Upper lobe of right lung (tissue), 1 donor: ENCODE results near the gene TGM3. TPM values are rescaled to one million over a fixed set of nuclear protein-coding genes. Genes with fewer than 3 reads are reported as not detected.

Experiments
- ATAC-seq: fragments of 200-7000 bp; cut with Tn5 transposase; one replicate; pipeline ENCODE4 v1.9.1; 2020; ENCODE audit warnings: mild to moderate bottlenecking, moderate library complexity
- DNase-seq: peaks from one replicate; pipeline ENCODE4 v3.0.0-alpha.2; 2020
- H3K27ac ChIP-seq: fragments of 200-600 bp; one replicate; pipeline ENCODE4 v1.8.0; 2022
- H3K27me3 ChIP-seq: fragments of 200-600 bp; one replicate; pipeline ENCODE4 v1.8.0; 2022; ENCODE audit warnings: mild to moderate bottlenecking
- H3K36me3 ChIP-seq: fragments of 200-600 bp; one replicate; pipeline ENCODE4 v1.8.0; 2022
- H3K4me1 ChIP-seq: fragments of 200-600 bp; one replicate; pipeline ENCODE4 v1.8.0; 2022
- H3K4me3 ChIP-seq: fragments of 200-600 bp; one replicate; pipeline ENCODE4 v1.8.0; 2022; ENCODE audit warnings: mild to moderate bottlenecking
- H3K9me3 ChIP-seq: fragments of 200-600 bp; one replicate; pipeline ENCODE4 v1.8.0; 2022
- CTCF ChIP-seq: fragments of 200-600 bp; IDR thresholded peaks from one replicate; pipeline ENCODE4 v1.8.0; 2022; ENCODE audit warnings: antibody characterized with exemption
- intact Hi-C: fragments of 100-400 bp; cut with DNase I; formaldehyde crosslinking; loops from one replicate; pipeline ENCODE4 v1.11.0; 2022
- total RNA-seq: library from RNA; stranded (reverse); fragmentation: NEBNext Ultra II Directional; extraction: Animal tissue kit (Norgen Biotek cat#: 25700); gene quantifications from one replicate; pipeline ENCODE4 v1.2.1, GENCODE V29; 2021
- donor health status: DM: no; HTN: yes; CAD: no; lungs with severe emphysema.

TGM3 gene
- total RNA-seq, 1 donor from 2014 or later, result not detected

- H3K27me3 ChIP-seq, result no peaks in the 10 kb centered on the region
- no peak overlapping the region for H3K27ac ChIP-seq
- no peak overlapping the region for H3K4me3 ChIP-seq
- no peaks in the 10 kb centered on the region for H3K36me3 ChIP-seq
- ATAC-seq (no peak), DNase-seq (no peak)
- TF ChIP-seq CTCF, result no peak
- H3K4me1 ChIP-seq, result no peaks in the 10 kb centered on the region
- intact Hi-C loops, result no loop called here
- H3K9me3 ChIP-seq, result no peaks in the 10 kb centered on the region
Observed at GRCh38 chr20:2340136-2340535, 44.3 kb downstream of the TGM3 start.

- no peak overlapping the region for H3K4me3 ChIP-seq
- DNase-seq, result no peak
- H3K27ac ChIP-seq, result no peak overlapping the region
- H3K4me1 ChIP-seq, result no peaks in the 10 kb centered on the region
- H3K36me3 ChIP-seq, result no peaks in the 10 kb centered on the region
- no peaks in the 10 kb centered on the region for H3K9me3 ChIP-seq
- H3K27me3 ChIP-seq, result no peaks in the 10 kb centered on the region
- intact Hi-C loops, result no loop called here
- no peak for TF ChIP-seq CTCF
- ATAC-seq, result no peak
Observed at GRCh38 chr20:2340823-2341222, 45.0 kb downstream of the TGM3 start.

- H3K27ac ChIP-seq, result no peak overlapping the region
- TF ChIP-seq CTCF, result no peak
- no peaks in the 10 kb centered on the region for H3K9me3 ChIP-seq
- H3K4me1 ChIP-seq, result no peaks in the 10 kb centered on the region
- DNase-seq (no peak), ATAC-seq (no peak)
- H3K4me3 ChIP-seq, result no peak overlapping the region
- H3K27me3 ChIP-seq, result no peaks in the 10 kb centered on the region
- no peaks in the 10 kb centered on the region for H3K36me3 ChIP-seq
- intact Hi-C loops, result no loop called here
Observed at GRCh38 chr20:2341336-2341735, 45.5 kb downstream of the TGM3 start.

- Histone ChIP-seq H3K27me3 (no peaks in the 10 kb centered on the region), H3K9me3 (no peaks in the 10 kb centered on the region), H3K36me3 (no peaks in the 10 kb centered on the region), H3K4me3 (no peak overlapping the region), H3K27ac (no peak overlapping the region), H3K4me1 (no peaks in the 10 kb centered on the region)
- no peak for TF ChIP-seq CTCF
- intact Hi-C loops, result no loop called here
- DNase-seq, result no peak
- no peak for ATAC-seq
Observed at GRCh38 chr20:2342243-2342642, 46.4 kb downstream of the TGM3 start.

- Histone ChIP-seq H3K4me3 (no peak overlapping the region), H3K27me3 (peaks cover 13% of the 10 kb centered on the region), H3K9me3 (no peaks in the 10 kb centered on the region), H3K27ac (no peak overlapping the region), H3K4me1 (no peaks in the 10 kb centered on the region), H3K36me3 (no peaks in the 10 kb centered on the region)
- intact Hi-C loops, result no loop called here
- no peak for TF ChIP-seq CTCF
- ATAC-seq, result no peak
- DNase-seq, result no peak
Observed at GRCh38 chr20:2346188-2346587, 50.4 kb downstream of the TGM3 start.

GRCh38 chr20:2348336-2348735, 52.5 kb downstream of the TGM3 start:
- TF ChIP-seq CTCF, result no peak
- Histone ChIP-seq H3K4me1 (no peaks in the 10 kb centered on the region), H3K36me3 (no peaks in the 10 kb centered on the region), H3K27me3 (peaks cover 13% of the 10 kb centered on the region), H3K27ac (no peak overlapping the region), H3K9me3 (no peaks in the 10 kb centered on the region), H3K4me3 (no peak overlapping the region)
- DNase-seq (no peak), ATAC-seq (no peak)
- intact Hi-C loops, result no loop called here
